Fibroblast of upper back skin (primary cell): ENCODE results near the gene IL7R.

Source experiments
- DNase-seq: peaks from one replicate; pipeline ENCODE4 v3.0.0-alpha.2; 2013

The IL7R gene

DNA sequence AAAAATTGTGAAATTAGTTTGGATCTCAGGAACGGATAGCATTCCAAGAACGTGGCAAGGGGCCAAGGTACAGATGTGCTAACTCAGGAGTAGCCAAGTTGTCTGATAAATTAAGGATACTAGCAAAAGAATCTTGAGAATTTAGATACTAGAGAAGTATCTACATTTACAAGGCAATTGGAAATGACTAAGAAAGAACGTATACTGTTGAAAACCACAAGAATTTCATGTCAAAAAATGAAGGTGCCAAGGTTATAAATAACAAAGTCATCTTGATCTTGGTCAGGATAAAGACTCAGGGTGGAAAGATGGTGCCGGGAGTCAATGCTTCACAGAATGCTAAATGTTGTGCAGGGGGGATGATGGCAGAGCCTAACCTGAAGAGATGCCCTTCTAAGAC lies 62.5 kb downstream of the IL7R start:
- DNase-seq = peak; percentile 99

- no peak for DNase-seq
Observed at GRCh38 chr5:35920890-35921289, 64.2 kb downstream of the IL7R start.

DNA sequence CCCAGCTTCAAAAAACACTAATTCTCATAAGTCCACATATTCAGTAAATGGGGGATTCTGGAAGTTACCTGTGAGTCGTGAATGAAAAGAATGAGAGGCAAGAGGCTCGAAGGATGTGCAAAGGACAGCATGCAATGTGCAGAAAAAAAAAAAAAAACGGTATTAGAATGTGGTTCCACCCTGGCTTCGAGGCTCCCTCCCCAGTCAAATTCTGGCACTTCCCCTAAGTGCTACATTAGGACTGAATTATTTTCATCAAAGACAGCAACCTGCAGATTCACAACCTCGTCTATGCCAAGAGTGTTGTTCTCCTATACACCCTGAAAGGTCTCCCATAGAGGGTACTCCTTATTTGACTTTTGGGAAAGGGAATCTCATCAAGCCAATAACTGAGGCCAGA lies 65.2 kb downstream of the IL7R start:
- DNase-seq = no peak

DNA sequence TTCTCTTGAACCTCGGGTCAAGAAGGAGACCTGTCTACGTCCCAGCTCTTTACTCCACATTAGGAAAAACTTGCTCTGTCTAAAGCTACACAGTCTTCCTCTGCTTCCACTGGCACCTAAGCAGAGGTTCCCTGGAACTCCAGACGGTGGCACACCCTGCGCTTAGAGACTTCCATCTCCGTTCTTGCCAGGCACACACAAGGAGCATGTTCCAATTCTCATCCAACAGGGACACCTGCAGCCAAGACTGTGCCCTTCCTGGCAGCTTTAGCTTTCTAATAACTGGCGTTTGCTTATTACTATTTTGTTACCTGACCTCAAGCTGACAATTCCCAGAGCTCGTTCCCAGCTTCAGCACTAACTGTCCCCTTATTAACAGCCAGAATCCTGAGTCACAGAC lies 65.8 kb downstream of the IL7R start:
- no peak for DNase-seq

- DNase-seq = peak; percentile 91
Observed at GRCh38 chr5:35924122-35924949, 67.6 kb downstream of the IL7R start.

GRCh38 chr5:35924950-35925722 lies 68.4 kb downstream of the IL7R start:
- peak; percentile 75 for DNase-seq

DNA sequence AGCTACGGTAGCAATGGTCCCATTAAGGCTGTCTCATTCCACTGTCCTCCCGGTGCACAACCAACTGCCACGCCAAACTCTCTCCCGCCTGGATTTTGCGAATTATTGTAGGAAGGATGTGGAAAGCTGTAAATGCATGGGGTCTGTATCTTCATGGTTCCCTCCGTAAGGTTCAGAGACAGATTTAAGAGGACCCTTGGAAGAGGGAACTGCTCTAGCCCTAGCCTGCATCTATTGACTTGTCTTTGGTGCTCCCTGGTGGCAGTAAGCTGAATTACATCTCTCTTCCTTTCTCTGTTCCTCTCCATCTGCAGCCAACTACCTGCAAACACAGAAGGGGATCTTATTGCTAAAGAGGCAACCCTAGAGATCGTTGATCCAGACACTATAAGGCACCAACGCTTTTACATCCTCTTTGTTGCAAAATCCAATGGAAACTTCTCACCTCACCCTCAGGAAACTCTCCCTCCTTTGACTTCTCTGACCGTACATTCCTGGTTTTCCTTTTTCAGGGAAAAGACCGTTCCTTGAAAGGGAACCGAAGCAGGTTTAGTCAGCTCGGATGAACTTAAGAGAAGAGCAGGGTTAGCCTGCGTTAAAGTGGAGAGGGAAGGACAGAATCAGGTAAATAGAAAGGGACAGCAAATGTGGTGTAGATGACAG lies 69.8 kb downstream of the IL7R start:
- DNase-seq = peak; percentile 54
